G401.6 (cell line): ENCODE data around the gene STAG1.
"Not testable (repeated sequence)": the region's sequence is repeated elsewhere in the genome, so short reads cannot be mapped to it uniquely, and the experiment has no call there.

Experiments
- FAIRE-seq: peaks from 2 replicates; lab custom pipeline; 2012; peaks lifted over from hg19 to GRCh38; lab: Jason Lieb, UNC

Gene STAG1

DNA sequence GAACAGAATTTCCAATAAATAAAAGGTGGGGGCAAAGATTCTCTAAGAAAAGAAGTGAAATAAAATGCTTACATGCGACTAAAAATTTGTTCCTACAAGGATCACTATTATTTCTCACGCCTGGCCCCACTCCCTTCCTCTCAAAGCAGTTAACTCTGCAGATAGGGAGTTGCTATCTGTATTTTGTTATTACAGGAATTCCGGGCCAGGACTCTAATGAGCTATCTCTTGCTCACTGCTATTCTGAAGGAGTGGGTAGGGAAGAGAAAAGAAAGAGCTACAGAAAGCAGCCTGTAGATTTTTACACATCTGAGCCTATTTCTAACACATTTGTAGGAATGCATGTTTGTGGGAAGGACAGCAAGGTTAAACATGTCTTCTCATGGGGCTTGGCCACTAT lies 361.6 kb downstream of the STAG1 start:
- FAIRE-seq = no peak

DNA sequence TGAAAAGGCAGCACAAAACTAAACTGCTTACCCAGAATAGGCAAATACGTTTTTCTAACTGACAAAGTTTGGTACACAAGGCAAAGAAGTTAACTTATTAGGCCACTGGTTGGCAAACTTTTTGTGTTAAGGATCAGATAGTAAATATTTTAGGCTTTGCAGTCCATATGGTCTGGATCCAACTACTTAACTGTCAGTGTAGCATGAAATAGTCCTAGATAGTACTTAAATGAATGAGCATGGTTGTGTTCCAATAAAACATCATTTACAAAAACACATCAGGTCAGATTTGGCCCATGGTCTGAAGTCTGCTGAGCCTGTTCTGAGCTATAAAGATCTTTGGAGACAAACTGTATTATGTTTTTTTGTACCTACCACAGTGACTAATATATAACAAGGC lies 365.1 kb downstream of the STAG1 start:
- FAIRE-seq = no peak

GRCh38 chr3:136385457-136385856 lies 366.7 kb downstream of the STAG1 start:
- FAIRE-seq = no peak

DNA sequence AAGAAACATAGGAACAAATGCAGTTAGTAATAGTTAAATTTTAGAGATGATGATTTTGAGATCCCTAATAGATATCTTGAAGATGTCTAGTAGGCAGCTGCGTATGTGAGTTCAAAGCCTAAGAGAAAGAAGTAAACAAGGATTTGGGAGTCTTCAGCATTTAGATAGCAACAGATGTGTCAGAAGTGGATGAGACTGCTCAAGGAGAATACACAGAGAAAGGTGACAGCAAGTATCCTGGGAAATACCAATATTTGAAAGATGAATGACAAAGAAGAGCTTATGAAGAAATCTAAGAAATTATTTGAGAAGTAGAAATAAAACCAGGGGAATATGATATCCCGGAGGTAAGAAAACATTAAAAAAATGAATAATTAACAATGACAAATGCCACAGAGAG lies 371.1 kb downstream of the STAG1 start:
- no peak for FAIRE-seq

- no peak for FAIRE-seq
Measured at GRCh38 chr3:136380530-136380929, 371.6 kb downstream of the STAG1 start.

GRCh38 chr3:136378011-136378410 lies 374.2 kb downstream of the STAG1 start:
- no peak for FAIRE-seq

GRCh38 chr3:136377508-136377907 lies 374.7 kb downstream of the STAG1 start:
- no peak for FAIRE-seq

DNA sequence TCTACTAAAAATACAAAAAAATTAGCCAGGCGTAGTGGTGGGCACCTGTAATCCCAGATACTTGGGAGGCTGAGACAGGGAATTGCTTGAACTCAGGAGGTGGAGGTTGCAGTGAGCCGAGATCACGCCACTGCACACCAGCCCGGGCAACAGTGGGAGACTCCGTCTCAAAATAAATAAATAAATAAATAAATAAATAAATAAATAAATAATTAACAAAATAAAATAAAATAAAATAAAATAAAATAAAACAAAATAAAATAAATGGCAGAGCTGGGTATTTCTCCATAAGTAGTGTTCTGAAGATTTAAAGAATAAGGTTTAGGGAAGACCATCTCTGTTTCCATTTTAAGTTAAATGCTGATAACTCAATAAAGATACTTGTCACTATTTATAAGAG lies 376.4 kb downstream of the STAG1 start:
- not testable (repeated sequence) for FAIRE-seq

DNA sequence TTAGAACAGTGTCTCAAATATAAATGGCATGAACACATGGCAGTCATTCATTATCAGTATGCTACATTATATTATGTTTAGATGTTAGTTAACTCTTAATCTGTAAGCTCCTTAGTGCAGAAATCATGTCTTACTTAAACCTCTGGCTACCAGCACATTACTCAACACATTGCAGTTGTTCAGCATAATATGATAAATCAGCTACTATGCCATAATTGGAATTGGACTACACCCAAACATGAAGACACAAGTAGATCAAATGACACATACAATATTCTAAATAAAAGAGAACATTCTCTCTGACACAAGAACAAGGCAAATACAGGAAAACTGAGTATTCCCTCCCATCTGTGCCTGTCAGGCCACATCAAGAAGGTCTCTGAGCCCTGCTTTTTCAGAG lies 385.9 kb downstream of the STAG1 start:
- no peak for FAIRE-seq

DNA sequence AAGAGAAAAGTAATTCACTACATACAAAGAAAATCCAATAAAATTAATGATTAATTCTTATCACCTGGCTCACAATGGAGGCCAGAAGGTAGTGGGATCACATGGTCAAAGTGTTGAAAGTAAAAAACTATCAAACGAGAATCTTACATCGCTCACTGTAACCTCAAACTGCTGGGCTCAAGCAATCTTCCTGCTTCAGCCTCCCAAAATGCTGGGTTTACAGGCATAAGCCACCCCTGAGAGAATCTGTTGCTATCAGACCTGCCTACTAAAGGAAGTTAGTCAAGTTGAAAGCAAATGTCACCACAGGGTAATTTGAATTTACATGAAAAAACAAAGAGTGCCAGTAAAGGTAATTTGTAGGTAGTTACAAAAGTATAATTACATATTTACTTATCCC lies 398.7 kb downstream of the STAG1 start:
- no peak for FAIRE-seq

- no peak for FAIRE-seq
Measured at GRCh38 chr3:136351905-136352304, 400.3 kb downstream of the STAG1 start.

DNA sequence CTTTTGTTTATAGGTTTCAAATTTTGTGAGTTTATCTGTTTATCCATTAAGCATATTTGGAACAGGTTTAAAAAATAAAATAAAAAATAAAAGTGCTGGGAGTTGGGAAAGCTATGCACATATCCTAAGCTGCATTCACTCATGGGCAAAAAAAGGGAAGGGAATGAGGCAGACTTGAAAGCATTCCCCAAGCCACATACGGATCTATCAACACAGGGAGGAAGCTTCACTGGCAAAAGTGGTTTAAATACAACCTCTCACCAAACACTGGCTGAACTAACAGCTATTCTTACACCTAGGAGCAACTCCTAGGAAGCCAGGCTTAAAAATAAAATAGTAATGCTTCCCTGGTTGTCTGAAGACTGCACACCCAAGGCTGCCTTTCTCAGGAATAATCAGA lies 400.8 kb downstream of the STAG1 start:
- FAIRE-seq = no peak

- FAIRE-seq = no peak
Measured at GRCh38 chr3:136350557-136350956, 401.6 kb downstream of the STAG1 start.

DNA sequence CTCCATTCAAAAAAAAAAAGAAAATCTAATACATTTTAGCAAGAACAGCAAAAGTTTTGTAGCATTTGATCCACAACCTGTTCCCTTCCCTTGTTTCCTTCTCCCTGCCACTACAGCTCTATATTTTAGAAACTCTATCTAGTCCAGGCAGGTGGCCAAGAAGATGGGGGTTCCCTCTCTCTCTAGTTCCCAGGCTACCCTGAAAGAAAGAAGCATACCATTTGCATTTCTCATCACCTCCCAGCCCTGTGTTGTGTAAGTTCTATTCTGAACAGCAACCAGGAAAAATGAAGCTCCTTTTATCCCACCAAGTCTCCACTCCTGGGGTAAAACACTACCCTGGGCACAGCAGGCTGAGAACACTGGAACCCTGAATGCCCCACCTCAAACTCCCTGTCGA lies 402.0 kb downstream of the STAG1 start:
- no peak for FAIRE-seq

DNA sequence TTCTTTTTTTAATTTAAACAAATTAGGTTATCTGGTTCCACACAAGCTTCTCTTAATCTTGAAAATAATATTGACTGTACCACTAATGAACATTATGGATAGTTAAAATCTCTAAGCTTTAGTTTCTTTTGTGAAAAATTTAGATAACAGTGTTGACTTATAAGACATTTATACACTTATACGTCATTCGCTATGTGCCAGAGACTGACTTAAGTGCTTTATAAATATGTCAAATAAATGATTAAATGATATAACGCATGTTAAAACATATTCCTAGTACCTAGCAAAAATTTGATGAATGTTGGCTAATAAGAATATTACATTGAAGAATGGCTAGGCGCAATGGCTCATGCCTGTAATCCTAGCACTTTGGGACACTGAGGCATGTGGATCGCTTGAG lies 405.7 kb downstream of the STAG1 start:
- FAIRE-seq = no peak

DNA sequence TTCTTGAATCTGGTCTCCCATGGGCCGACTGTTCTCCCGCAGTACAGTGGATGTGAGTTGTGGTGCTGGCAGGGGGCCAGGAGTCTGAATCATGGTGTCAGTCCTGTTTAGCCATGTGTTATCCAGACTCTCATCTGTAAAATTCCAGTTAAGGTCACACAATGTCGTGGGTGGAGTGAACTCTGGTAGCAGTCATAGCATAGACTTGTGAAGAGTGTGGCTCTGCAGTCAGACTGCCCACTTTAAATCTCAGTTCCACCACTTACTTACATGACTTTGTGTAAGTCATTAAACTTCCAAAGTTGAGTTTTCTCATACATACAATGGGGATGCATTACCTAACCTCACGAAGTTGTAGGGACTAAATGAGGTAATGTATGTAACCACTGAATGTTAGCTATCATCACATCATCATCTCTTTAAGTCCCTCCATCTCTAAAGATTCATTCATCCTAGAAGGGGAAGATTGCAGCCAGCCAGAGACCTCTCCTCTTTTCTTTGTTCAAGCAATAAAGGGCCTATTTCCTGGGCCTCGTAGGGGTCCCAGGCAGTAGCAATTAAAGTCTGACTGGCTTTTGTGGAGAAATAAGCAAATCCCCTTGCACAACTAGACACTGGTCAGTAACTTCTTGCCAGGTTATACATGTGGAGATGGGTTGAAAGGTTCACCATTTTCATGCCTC lies 408.2 kb downstream of the STAG1 start:
- no peak for FAIRE-seq

DNA sequence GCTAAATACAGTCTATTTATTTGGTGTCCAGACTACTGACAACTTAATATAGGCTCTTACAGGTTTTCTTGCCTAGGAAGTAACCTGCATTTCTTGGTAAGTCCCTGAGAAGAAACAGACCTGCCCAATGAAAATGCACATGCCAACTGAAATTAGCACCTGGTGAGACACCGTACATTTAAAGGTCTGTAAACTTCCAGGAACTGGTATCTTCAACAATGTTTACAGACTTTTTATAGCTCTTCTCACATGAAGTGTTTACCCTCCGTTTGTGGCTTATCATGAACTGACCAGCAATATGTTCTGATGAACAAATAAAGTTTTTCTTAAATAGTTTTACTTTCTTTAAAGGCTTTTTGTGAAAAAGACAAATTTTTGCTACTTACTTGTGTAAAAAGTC lies 408.7 kb downstream of the STAG1 start:
- no peak for FAIRE-seq

GRCh38 chr3:136336329-136337100 lies 415.7 kb downstream of the STAG1 start:
- no peak for FAIRE-seq

DNA sequence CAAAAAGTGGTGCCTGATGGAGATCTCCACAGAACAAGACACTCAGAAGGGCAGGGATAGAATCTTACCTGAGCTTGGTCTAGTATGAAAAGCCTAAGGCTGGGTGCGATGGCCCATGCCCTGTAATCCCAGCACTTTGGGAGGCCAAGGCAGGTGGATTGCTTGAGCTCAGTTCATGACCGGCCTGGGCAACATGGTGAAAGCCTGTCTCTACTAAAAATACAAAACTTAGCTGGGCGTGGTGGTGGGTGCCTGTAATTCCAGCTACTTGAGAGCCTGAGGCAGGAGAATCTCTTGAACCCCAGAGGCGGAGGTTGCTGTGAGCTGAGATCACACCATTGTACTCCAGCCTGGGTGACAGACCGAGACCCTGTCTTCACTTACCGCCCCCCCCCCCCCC lies 417.5 kb downstream of the STAG1 start:
- not testable (repeated sequence) for FAIRE-seq

DNA sequence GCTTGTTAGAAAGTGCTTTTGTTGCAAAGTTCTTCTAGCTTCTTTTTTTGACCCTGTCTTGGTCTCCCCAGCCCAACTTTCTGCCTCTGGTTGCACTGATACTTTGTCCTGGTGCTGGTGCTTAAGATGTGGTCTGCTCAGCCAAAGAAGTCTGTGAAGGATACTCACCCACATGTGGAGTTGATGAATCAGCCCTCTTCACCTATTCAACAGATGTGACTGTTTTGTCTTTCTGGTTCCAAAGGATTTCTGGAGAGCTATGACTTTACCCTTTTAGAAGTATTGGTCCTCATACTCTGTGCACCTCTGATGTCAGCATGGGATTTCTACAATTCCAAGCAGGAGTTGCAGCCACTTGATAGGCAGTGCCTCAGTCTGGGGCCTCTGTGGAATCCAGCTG lies 418.0 kb downstream of the STAG1 start:
- no peak for FAIRE-seq

- no peak for FAIRE-seq
Measured at GRCh38 chr3:136332776-136333175, 419.4 kb downstream of the STAG1 start.

GRCh38 chr3:136332302-136332701 lies 419.9 kb downstream of the STAG1 start:
- FAIRE-seq = no peak

- FAIRE-seq = no peak
Measured at GRCh38 chr3:136330900-136331299, 421.3 kb downstream of the STAG1 start.

GRCh38 chr3:136329593-136329992 lies 422.6 kb downstream of the STAG1 start:
- no peak for FAIRE-seq
